Measurements from ENCODE around the gene SERPINB7.
"Not testable (repeated sequence)": the region's sequence is repeated elsewhere in the genome, so short reads cannot be mapped to it uniquely, and the experiment has no call there.

Gene SERPINB7

GRCh38 chr18:63749489-63749888, 25.7 kb upstream of the SERPINB7 start:
- DNase-seq (ENCODE audit: low read depth): no peak

GRCh38 chr18:63752636-63753035, 22.6 kb upstream of the SERPINB7 start:
- TF ChIP-seq CTCF (conservative IDR thresholded peaks at IDR 0.05; ENCODE audit: low read length): no peak
- DNase-seq (ENCODE audit: low read depth): no peak
- H3K4me3 ChIP-seq (ENCODE audit: low read length): no peak overlapping the region

More at GRCh38 chr18:63749489-63749888, 25.7 kb upstream of the SERPINB7 start:
- no peak for TF ChIP-seq CTCF (conservative IDR thresholded peaks at IDR 0.05; ENCODE audit: low read length)
- H3K4me3 ChIP-seq (ENCODE audit: low read length): no peak overlapping the region

- DNase-seq (ENCODE audit: low read depth): peak; percentile 30
- H3K4me3 ChIP-seq (ENCODE audit: low read length): no peak overlapping the region
- TF ChIP-seq CTCF (conservative IDR thresholded peaks at IDR 0.05; ENCODE audit: low read length): no peak
These were observed 21.5 kb upstream of the SERPINB7 start for GRCh38 chr18:63753676-63754075.

GRCh38 chr18:63757541-63757940, 17.7 kb upstream of the SERPINB7 start:
- TF ChIP-seq CTCF (conservative IDR thresholded peaks at IDR 0.05; ENCODE audit: low read length): no peak
- DNase-seq (ENCODE audit: low read depth): peak; percentile 56
- no peak overlapping the region for H3K4me3 ChIP-seq (ENCODE audit: low read length)

- H3K4me3 ChIP-seq (ENCODE audit: low read length): no peak overlapping the region
- DNase-seq (ENCODE audit: low read depth): no peak
- no peak for TF ChIP-seq CTCF (conservative IDR thresholded peaks at IDR 0.05; ENCODE audit: low read length)
These were observed 16.5 kb upstream of the SERPINB7 start for GRCh38 chr18:63758615-63759240.

- H3K4me3 ChIP-seq (ENCODE audit: low read length); DNase-seq (ENCODE audit: low read depth): not testable (repeated sequence)
These were observed 15.4 kb upstream of the SERPINB7 start for GRCh38 chr18:63759786-63760185.

GRCh38 chr18:63762518-63762917, 12.7 kb upstream of the SERPINB7 start:
- no peak for TF ChIP-seq CTCF (conservative IDR thresholded peaks at IDR 0.05; ENCODE audit: low read length)
- no peak overlapping the region for H3K4me3 ChIP-seq (ENCODE audit: low read length)
- DNase-seq (ENCODE audit: low read depth): peak; percentile 81

All from AG10803 (cell line).